T-helper 17 cell (primary cell): ENCODE data around the gene CDK10. TPM values are rescaled to one million over a fixed set of nuclear protein-coding genes. Genes with fewer than 3 reads are reported as not detected.
"Not testable (repeated sequence)": the region's sequence is repeated elsewhere in the genome, so short reads cannot be mapped to it uniquely, and the experiment has no call there.

ENCODE experiments used
- ATAC-seq: fragments of 150-1000 bp; cut with Tn5 transposase; 2 replicates; pipeline ENCODE4 v1.10.0; 2021; ENCODE audit warnings: mild to moderate bottlenecking, moderate library complexity
- DNase-seq, 3 donors: peaks; one replicate each; pipeline versions ENCODE4 v3.0.0 to v3.0.0-alpha.2; 2020 to 2021
- H3K9me3 ChIP-seq: one replicate; pipeline ENCODE4 v1.7.0; 2013; ENCODE audit warnings: low read length, mild to moderate bottlenecking; ENCODE audit not compliant: control insufficient read depth, poor library complexity, severe bottlenecking
- H3K27ac Mint-ChIP-seq: one replicate; pipeline ENCODE4 v1.8.0; 2022; ENCODE audit warnings: mild to moderate bottlenecking, moderate library complexity, mixed read lengths
- H3K27me3 Mint-ChIP-seq: one replicate; pipeline ENCODE4 v1.8.0; 2022; ENCODE audit warnings: mixed read lengths
- H3K36me3 Mint-ChIP-seq: one replicate; pipeline ENCODE4 v1.8.0; 2022; ENCODE audit warnings: low read depth, mixed read lengths
- H3K4me1 Mint-ChIP-seq: one replicate; pipeline ENCODE4 v1.8.0; 2022; ENCODE audit warnings: mild to moderate bottlenecking, mixed read lengths
- H3K4me3 Mint-ChIP-seq: one replicate; pipeline ENCODE4 v1.8.0; 2022; ENCODE audit warnings: mild to moderate bottlenecking, moderate library complexity, mixed read lengths
- total RNA-seq, 4 donors: library from RNA in 2 of 4; stranded (reverse) in 2 of 4; gene quantifications; one replicate each; pipeline ENCODE4 v1.2.3 and lab custom pipeline; 2022 to 2026

Gene CDK10
- total RNA-seq, 2 donors from 2014 or later, result 83.0 to 86.0 TPM

GRCh38 chr16:89694784-89695085 lies 8.2 kb downstream of the CDK10 start:
- ATAC-seq, H3K27me3 Mint-ChIP-seq, H3K36me3 Mint-ChIP-seq, H3K4me1 Mint-ChIP-seq, H3K9me3 ChIP-seq, DNase-seq: not testable (repeated sequence)
- H3K4me3 Mint-ChIP-seq, result peak overlapping the region; percentile 21
- H3K27ac Mint-ChIP-seq, result peak overlapping the region; percentile 79

- peak overlapping the region; percentile 21 for H3K4me3 Mint-ChIP-seq
- ATAC-seq (no peak), DNase-seq (no peak)
- H3K27ac Mint-ChIP-seq, result peak overlapping the region; percentile 79
- no peaks in the 10 kb centered on the region for H3K27me3 Mint-ChIP-seq
- no peaks in the 10 kb centered on the region for H3K9me3 ChIP-seq
- H3K4me1 Mint-ChIP-seq, result peaks cover 7% of the 10 kb centered on the region
- H3K36me3 Mint-ChIP-seq, result no peaks in the 10 kb centered on the region
Measured at GRCh38 chr16:89695086-89695874, 8.8 kb downstream of the CDK10 start.

- no peak for DNase-seq
- peak overlapping the region; percentile 21 for H3K4me3 Mint-ChIP-seq
- no peaks in the 10 kb centered on the region for H3K36me3 Mint-ChIP-seq
- no peak overlapping the region for H3K27ac Mint-ChIP-seq
- peaks cover 10% of the 10 kb centered on the region for H3K4me1 Mint-ChIP-seq
- H3K27me3 Mint-ChIP-seq, result no peaks in the 10 kb centered on the region
- no peak for ATAC-seq
- no peaks in the 10 kb centered on the region for H3K9me3 ChIP-seq
Measured at GRCh38 chr16:89695875-89696669, 9.6 kb downstream of the CDK10 start.

- Mint-ChIP-seq H3K36me3 (no peaks in the 10 kb centered on the region), H3K4me3 (no peak overlapping the region), H3K27ac (no peak overlapping the region), H3K27me3 (no peaks in the 10 kb centered on the region), H3K4me1 (peaks cover 10% of the 10 kb centered on the region)
- no peaks in the 10 kb centered on the region for H3K9me3 ChIP-seq
- ATAC-seq (no peak), DNase-seq (no peak)
Measured at GRCh38 chr16:89696670-89697128, 10.2 kb downstream of the CDK10 start.

GRCh38 chr16:89697161-89697615 lies 10.7 kb downstream of the CDK10 start:
- no peak for DNase-seq
- Mint-ChIP-seq H3K27me3 (no peaks in the 10 kb centered on the region), H3K27ac (no peak overlapping the region), H3K36me3 (no peaks in the 10 kb centered on the region), H3K4me3 (no peak overlapping the region), H3K4me1 (peaks cover 10% of the 10 kb centered on the region)
- H3K9me3 ChIP-seq, result no peaks in the 10 kb centered on the region
- ATAC-seq, result no peak

GRCh38 chr16:89697616-89698331 lies 11.3 kb downstream of the CDK10 start:
- Mint-ChIP-seq H3K27me3 (no peaks in the 10 kb centered on the region), H3K4me3 (no peak overlapping the region), H3K27ac (no peak overlapping the region), H3K36me3 (no peaks in the 10 kb centered on the region), H3K4me1 (peaks cover 13% of the 10 kb centered on the region)
- ATAC-seq (no peak), DNase-seq (no peak)
- H3K9me3 ChIP-seq, result no peaks in the 10 kb centered on the region

GRCh38 chr16:89698717-89699116 lies 12.2 kb downstream of the CDK10 start:
- H3K4me3 Mint-ChIP-seq, DNase-seq, H3K27ac Mint-ChIP-seq, H3K27me3 Mint-ChIP-seq, H3K9me3 ChIP-seq, ATAC-seq, H3K36me3 Mint-ChIP-seq: not testable (repeated sequence)
- peaks cover 13% of the 10 kb centered on the region for H3K4me1 Mint-ChIP-seq

- Mint-ChIP-seq H3K27ac (peak overlapping the region; percentile 68), H3K4me3 (peak overlapping the region; percentile 84), H3K4me1 (peaks cover 13% of the 10 kb centered on the region)
- not testable (repeated sequence) for DNase-seq, H3K36me3 Mint-ChIP-seq, ATAC-seq, H3K9me3 ChIP-seq, H3K27me3 Mint-ChIP-seq
Measured at GRCh38 chr16:89699629-89700099, 13.2 kb downstream of the CDK10 start.

- H3K4me3 Mint-ChIP-seq, result peak overlapping the region; percentile 84
- H3K27ac Mint-ChIP-seq, result peak overlapping the region; percentile 68
- no peaks in the 10 kb centered on the region for H3K9me3 ChIP-seq
- no peaks in the 10 kb centered on the region for H3K27me3 Mint-ChIP-seq
- H3K36me3 Mint-ChIP-seq, result no peaks in the 10 kb centered on the region
- ATAC-seq, result peak; percentile 32
- peaks cover 10% of the 10 kb centered on the region for H3K4me1 Mint-ChIP-seq
- DNase-seq, result peak; percentile 94 to 96 (median 94)
Measured at GRCh38 chr16:89700100-89700648, 13.7 kb downstream of the CDK10 start.

GRCh38 chr16:89700649-89701424 lies 14.3 kb downstream of the CDK10 start:
- no peaks in the 10 kb centered on the region for H3K27me3 Mint-ChIP-seq
- H3K9me3 ChIP-seq, result no peaks in the 10 kb centered on the region
- ATAC-seq (peak; percentile 24), DNase-seq (peak; percentile 42 to 49 (median 45))
- H3K27ac Mint-ChIP-seq, result peak overlapping the region; percentile 68
- no peaks in the 10 kb centered on the region for H3K36me3 Mint-ChIP-seq
- H3K4me1 Mint-ChIP-seq, result peaks cover 11% of the 10 kb centered on the region
- peak overlapping the region; percentile 84 for H3K4me3 Mint-ChIP-seq

- Mint-ChIP-seq H3K27me3 (no peaks in the 10 kb centered on the region), H3K4me1 (peaks cover 15% of the 10 kb centered on the region), H3K4me3 (peak within 1 kb of the TSS; percentile 84), H3K27ac (peak within 1 kb of the TSS; percentile 68), H3K36me3 (no peaks in the 10 kb centered on the region)
- H3K9me3 ChIP-seq, result no peaks in the 10 kb centered on the region
- peak; percentile 97 to 98 (median 98) for DNase-seq
- peak; percentile 84 for ATAC-seq
Measured at GRCh38 chr16:89701425-89702406, 15.2 kb downstream of the CDK10 start, which contains the start of gene SPATA2L. Gene SPATA2L, minus strand, starts transcription at chr16:89701705. Its CDS starts 473 bp downstream, at chr16:89701232.
